ENCODE results near the gene KYAT1. TPM values are rescaled to one million over a fixed set of nuclear protein-coding genes. Genes with fewer than 3 reads are reported as not detected.

Gene KYAT1
- total RNA-seq, result 5.1 TPM
- 17.0 TPM for polyA plus RNA-seq (ENCODE audit: insufficient read depth, low read depth, low replicate concordance)
- long read RNA-seq, donor 1, partial matches to known transcripts, result 0 of 2 reads
- long read RNA-seq, donor 1, other reads (novel, unspliced or antisense), result 0 of 2 reads
- long read RNA-seq, donor 2, partial matches to known transcripts, result 0 of 1 reads
- long read RNA-seq, donor 2, other reads (novel, unspliced or antisense), result 0 of 1 reads
- long read RNA-seq, donor 3, result 0 reads
- long read RNA-seq, donor 4, result 0 reads
- long read RNA-seq, donor 5, result 0 reads
- long read RNA-seq, donor 6, partial matches to known transcripts, result 0 of 1 reads
- long read RNA-seq, donor 6, other reads (novel, unspliced or antisense), result 0 of 1 reads
- long read RNA-seq, donor 7, partial matches to known transcripts, result 1 of 4 reads
- long read RNA-seq, donor 7, other reads (novel, unspliced or antisense), result 3 of 4 reads
- long read RNA-seq, donor 8, partial matches to known transcripts, result 0 of 3 reads
- long read RNA-seq, donor 8, other reads (novel, unspliced or antisense), result 0 of 3 reads
- long read RNA-seq, donor 9, partial matches to known transcripts, result 14 of 14 reads
- long read RNA-seq, donor 9, other reads (novel, unspliced or antisense), result 0 of 14 reads
- long read RNA-seq, donor 10, result 0 reads

GRCh38 chr9:128881884-128882676 is at the start of gene KYAT1, which contains the start of gene LRRC8A:
KYAT1 (minus strand) TSS chr9:128881950; CDS start chr9:128845405, 36,545 bp downstream.
LRRC8A (plus strand) TSS chr9:128882133; CDS start chr9:128907165, 25,032 bp downstream.
- H3K4me1 ChIP-seq (ENCODE audit: control insufficient read depth in 2 of 3, insufficient read depth in 2 of 3, low read depth in 1 of 3, low read length in 3 of 3), result peaks cover 0 to 21% (median 20%) of the 10 kb centered on the region in 3 donors
- peaks cover 0 to 9% (median 8%) of the 10 kb centered on the region in 3 donors for H3K36me3 ChIP-seq (ENCODE audit: control insufficient read depth in 2 of 3, insufficient read depth in 3 of 3, low read length in 3 of 3)
- H3K27me3 ChIP-seq (ENCODE audit: control insufficient read depth, insufficient read depth, low read length), result no peaks in the 10 kb centered on the region
- intact Hi-C loops (cut with DNase I), result no loop called here
- H3K4me3 ChIP-seq (ENCODE audit: low read length in 3 of 3), result peak within 1 kb of the TSS; percentile 92 to 96 (median 93)
- FAIRE-seq (no peak), DNase-seq (peak; percentile 98 to 99 (median 99))
- TF ChIP-seq CTCF (IDR thresholded peaks at IDR 0.05; ENCODE audit: borderline replicate concordance, extremely low read depth, insufficient read depth), result peak; percentile 15
- peak within 1 kb of the TSS; percentile 88 to 89 for H3K27ac ChIP-seq (ENCODE audit: low read depth in 2 of 2, low read length in 2 of 2)
- H3K9ac ChIP-seq (ENCODE audit: low read length in 3 of 3), result peak within 1 kb of the TSS; percentile 20 to 95 (median 85)
- no peaks in the 10 kb centered on the region for H3K9me3 ChIP-seq (ENCODE audit: control insufficient read depth in 2 of 3, insufficient read depth in 1 of 3, low read length in 3 of 3)

DNA sequence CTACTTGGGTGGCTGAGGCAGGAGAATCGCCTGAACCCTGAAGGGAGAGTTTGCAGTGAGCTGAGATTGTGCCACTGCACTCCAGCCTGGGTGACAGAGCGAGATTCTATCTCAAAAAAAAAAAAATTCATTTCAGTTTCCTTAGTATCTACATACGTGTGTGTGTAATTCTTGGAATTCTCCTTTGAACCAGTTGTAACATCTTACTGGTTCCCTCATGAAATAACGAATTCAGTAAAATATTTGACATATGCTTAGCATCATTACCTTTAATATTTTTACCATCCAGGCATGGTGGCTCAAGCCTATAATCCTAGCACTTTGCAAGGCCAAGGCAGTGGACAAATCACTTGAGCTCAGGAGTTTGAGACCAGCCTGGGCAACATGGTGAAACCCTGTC is 47.8 kb upstream of the KYAT1 start:
- H3K4me1 ChIP-seq (ENCODE audit: control insufficient read depth in 2 of 3, insufficient read depth in 2 of 3, low read depth in 1 of 3, low read length in 3 of 3), result peaks cover 0 to 2% (median 2%) of the 10 kb centered on the region in 3 donors
- intact Hi-C loops (cut with DNase I), result no loop called here
- H3K9me3 ChIP-seq (ENCODE audit: control insufficient read depth in 2 of 3, insufficient read depth in 1 of 3, low read length in 3 of 3), result no peaks in the 10 kb centered on the region
- no peak overlapping the region for H3K4me3 ChIP-seq (ENCODE audit: low read length in 3 of 3)
- TF ChIP-seq CTCF (IDR thresholded peaks at IDR 0.05; ENCODE audit: borderline replicate concordance, extremely low read depth, insufficient read depth), result no peak
- H3K36me3 ChIP-seq (ENCODE audit: control insufficient read depth in 2 of 3, insufficient read depth in 3 of 3, low read length in 3 of 3), result no peaks in the 10 kb centered on the region
- no peak overlapping the region for H3K9ac ChIP-seq (ENCODE audit: low read length in 3 of 3)
- H3K27me3 ChIP-seq (ENCODE audit: control insufficient read depth, insufficient read depth, low read length), result no peaks in the 10 kb centered on the region
- no peak overlapping the region for H3K27ac ChIP-seq (ENCODE audit: low read depth in 2 of 2, low read length in 2 of 2)
- FAIRE-seq (no peak), DNase-seq (no peak)

GRCh38 chr9:128928624-128929023 is 46.9 kb upstream of the KYAT1 start:
- H3K27me3 ChIP-seq (ENCODE audit: control insufficient read depth, insufficient read depth, low read length), result no peaks in the 10 kb centered on the region
- DNase-seq (no peak), FAIRE-seq (no peak)
- H3K9me3 ChIP-seq (ENCODE audit: control insufficient read depth in 2 of 3, insufficient read depth in 1 of 3, low read length in 3 of 3), result no peaks in the 10 kb centered on the region
- H3K27ac ChIP-seq (ENCODE audit: low read depth in 2 of 2, low read length in 2 of 2), result no peak overlapping the region
- H3K9ac ChIP-seq (ENCODE audit: low read length in 3 of 3), result no peak overlapping the region
- H3K4me1 ChIP-seq (ENCODE audit: control insufficient read depth in 2 of 3, insufficient read depth in 2 of 3, low read depth in 1 of 3, low read length in 3 of 3), result peaks cover 0 to 2% (median 2%) of the 10 kb centered on the region in 3 donors
- no peaks in the 10 kb centered on the region for H3K36me3 ChIP-seq (ENCODE audit: control insufficient read depth in 2 of 3, insufficient read depth in 3 of 3, low read length in 3 of 3)
- intact Hi-C loops (cut with DNase I), result no loop called here
- TF ChIP-seq CTCF (IDR thresholded peaks at IDR 0.05; ENCODE audit: borderline replicate concordance, extremely low read depth, insufficient read depth), result no peak
- H3K4me3 ChIP-seq (ENCODE audit: low read length in 3 of 3), result no peak overlapping the region
